Measurements from ENCODE around the gene UBA3. TPM values are rescaled to one million over a fixed set of nuclear protein-coding genes. Genes with fewer than 3 reads are reported as not detected.

Gene UBA3
- total and polyA plus RNA-seq, 10 of the 15 experiments (the other 5 are each of a cell fraction or from before 2014, with no cell fraction given), result 72.9 to 131 (median 102) TPM

DNA sequence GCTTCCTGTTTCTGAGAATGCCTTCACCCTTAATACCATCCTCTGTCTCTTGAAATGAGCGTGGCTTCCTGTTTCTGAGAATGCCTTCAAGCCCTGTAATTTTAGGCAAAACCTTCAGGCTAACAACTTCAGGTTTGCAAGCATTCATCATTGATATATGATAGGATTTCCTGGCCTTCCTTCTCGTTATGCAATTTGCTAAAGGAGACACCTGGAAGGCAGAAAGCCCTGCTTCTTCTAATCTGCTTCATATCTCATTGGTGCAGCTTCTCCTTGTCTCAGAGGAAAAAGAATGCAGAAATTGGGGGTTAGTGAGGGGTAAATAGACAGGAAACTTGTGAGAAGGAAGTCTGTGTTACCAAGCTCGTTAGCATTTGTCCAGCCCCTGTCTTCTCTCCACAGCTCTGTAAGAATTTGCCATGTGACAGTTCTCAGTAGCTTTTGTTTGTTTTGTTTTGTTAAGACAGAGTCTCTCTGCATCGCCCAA lies 11.9 kb upstream of the UBA3 start (continued):
- TF ChIP-seq, protein P1, sequence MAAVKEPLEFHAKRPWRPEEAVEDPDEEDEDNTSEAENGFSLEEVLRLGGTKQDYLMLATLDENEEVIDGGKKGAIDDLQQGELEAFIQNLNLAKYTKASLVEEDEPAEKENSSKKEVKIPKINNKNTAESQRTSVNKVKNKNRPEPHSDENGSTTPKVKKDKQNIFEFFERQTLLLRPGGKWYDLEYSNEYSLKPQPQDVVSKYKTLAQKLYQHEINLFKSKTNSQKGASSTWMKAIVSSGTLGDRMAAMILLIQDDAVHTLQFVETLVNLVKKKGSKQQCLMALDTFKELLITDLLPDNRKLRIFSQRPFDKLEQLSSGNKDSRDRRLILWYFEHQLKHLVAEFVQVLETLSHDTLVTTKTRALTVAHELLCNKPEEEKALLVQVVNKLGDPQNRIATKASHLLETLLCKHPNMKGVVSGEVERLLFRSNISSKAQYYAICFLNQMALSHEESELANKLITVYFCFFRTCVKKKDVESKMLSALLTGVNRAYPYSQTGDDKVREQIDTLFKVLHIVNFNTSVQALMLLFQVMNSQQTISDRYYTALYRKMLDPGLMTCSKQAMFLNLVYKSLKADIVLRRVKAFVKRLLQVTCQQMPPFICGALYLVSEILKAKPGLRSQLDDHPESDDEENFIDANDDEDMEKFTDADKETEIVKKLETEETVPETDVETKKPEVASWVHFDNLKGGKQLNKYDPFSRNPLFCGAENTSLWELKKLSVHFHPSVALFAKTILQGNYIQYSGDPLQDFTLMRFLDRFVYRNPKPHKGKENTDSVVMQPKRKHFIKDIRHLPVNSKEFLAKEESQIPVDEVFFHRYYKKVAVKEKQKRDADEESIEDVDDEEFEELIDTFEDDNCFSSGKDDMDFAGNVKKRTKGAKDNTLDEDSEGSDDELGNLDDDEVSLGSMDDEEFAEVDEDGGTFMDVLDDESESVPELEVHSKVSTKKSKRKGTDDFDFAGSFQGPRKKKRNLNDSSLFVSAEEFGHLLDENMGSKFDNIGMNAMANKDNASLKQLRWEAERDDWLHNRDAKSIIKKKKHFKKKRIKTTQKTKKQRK (IDR thresholded peaks at IDR 0.05; ENCODE audit: low read depth, low read length), result no peak
- TF ChIP-seq POLR2A (IDR thresholded peaks at IDR 0.05; ENCODE audit: low read depth, low read length), result no peak
- TF ChIP-seq RB1 (IDR thresholded peaks at IDR 0.05; ENCODE audit: borderline replicate concordance), result no peak
- TF ChIP-seq, protein P2, sequence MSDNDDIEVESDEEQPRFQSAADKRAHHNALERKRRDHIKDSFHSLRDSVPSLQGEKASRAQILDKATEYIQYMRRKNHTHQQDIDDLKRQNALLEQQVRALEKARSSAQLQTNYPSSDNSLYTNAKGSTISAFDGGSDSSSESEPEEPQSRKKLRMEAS (IDR thresholded peaks at IDR 0.05; ENCODE audit: low read depth, low read length), result no peak
- TF ChIP-seq BACH1 (IDR thresholded peaks at IDR 0.05; ENCODE audit: borderline replicate concordance), result no peak
- TF ChIP-seq, protein P3, sequence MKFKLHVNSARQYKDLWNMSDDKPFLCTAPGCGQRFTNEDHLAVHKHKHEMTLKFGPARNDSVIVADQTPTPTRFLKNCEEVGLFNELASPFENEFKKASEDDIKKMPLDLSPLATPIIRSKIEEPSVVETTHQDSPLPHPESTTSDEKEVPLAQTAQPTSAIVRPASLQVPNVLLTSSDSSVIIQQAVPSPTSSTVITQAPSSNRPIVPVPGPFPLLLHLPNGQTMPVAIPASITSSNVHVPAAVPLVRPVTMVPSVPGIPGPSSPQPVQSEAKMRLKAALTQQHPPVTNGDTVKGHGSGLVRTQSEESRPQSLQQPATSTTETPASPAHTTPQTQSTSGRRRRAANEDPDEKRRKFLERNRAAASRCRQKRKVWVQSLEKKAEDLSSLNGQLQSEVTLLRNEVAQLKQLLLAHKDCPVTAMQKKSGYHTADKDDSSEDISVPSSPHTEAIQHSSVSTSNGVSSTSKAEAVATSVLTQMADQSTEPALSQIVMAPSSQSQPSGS (IDR thresholded peaks at IDR 0.05; ENCODE audit: low read length), result 0 out of 2 replicates have a peak, but pooled peaks have one; percentile 62
- peak; percentile 82; the same call in 1 of the 2 replicates for TF ChIP-seq IRF4 (IDR thresholded peaks at IDR 0.05; ENCODE audit: low read depth, low read length)
- TF ChIP-seq SPI1 (IDR thresholded peaks at IDR 0.05; ENCODE audit: borderline replicate concordance, insufficient read depth, low read depth, low read length), result peak; percentile 83
- TF ChIP-seq NR2C1 (IDR thresholded peaks at IDR 0.05), result no peak
- TF ChIP-seq IKZF2 (IDR thresholded peaks at IDR 0.05), result no peak
- no peak for TF ChIP-seq CEBPB (IDR thresholded peaks at IDR 0.05; ENCODE audit: borderline replicate concordance in 1 of 2, low read depth in 2 of 2, low read length in 2 of 2)
- TF ChIP-seq HDAC2 (IDR thresholded peaks at IDR 0.05), result no peak
- peak in 1 of 2 experiments; percentile 93; a peak in 2 of 4 replicates for TF ChIP-seq ETV6 (conservative IDR thresholded peaks at IDR 0.05 in 1 of 2, IDR thresholded peaks at IDR 0.05 in 1 of 2; ENCODE audit: borderline replicate concordance in 1 of 2, low read depth in 1 of 2)
- no peak for TF ChIP-seq TARDBP (IDR thresholded peaks at IDR 0.05; ENCODE audit: borderline replicate concordance)
- no peak for TF ChIP-seq MYC (IDR thresholded peaks at IDR 0.05; ENCODE audit: insufficient read depth, insufficient read length, insufficient replicate concordance, low read length, severe bottlenecking)
- TF ChIP-seq, protein P4, sequence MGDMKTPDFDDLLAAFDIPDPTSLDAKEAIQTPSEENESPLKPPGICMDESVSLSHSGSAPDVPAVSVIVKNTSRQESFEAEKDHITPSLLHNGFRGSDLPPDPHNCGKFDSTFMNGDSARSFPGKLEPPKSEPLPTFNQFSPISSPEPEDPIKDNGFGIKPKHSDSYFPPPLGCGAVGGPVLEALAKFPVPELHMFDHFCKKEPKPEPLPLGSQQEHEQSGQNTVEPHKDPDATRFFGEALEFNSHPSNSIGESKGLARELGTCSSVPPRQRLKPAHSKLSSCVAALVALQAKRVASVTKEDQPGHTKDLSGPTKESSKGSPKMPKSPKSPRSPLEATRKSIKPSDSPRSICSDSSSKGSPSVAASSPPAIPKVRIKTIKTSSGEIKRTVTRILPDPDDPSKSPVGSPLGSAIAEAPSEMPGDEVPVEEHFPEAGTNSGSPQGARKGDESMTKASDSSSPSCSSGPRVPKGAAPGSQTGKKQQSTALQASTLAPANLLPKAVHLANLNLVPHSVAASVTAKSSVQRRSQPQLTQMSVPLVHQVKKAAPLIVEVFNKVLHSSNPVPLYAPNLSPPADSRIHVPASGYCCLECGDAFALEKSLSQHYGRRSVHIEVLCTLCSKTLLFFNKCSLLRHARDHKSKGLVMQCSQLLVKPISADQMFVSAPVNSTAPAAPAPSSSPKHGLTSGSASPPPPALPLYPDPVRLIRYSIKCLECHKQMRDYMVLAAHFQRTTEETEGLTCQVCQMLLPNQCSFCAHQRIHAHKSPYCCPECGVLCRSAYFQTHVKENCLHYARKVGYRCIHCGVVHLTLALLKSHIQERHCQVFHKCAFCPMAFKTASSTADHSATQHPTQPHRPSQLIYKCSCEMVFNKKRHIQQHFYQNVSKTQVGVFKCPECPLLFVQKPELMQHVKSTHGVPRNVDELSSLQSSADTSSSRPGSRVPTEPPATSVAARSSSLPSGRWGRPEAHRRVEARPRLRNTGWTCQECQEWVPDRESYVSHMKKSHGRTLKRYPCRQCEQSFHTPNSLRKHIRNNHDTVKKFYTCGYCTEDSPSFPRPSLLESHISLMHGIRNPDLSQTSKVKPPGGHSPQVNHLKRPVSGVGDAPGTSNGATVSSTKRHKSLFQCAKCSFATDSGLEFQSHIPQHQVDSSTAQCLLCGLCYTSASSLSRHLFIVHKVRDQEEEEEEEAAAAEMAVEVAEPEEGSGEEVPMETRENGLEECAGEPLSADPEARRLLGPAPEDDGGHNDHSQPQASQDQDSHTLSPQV (IDR thresholded peaks at IDR 0.05), result no peak
- TF ChIP-seq EGR1 (IDR thresholded peaks at IDR 0.05; ENCODE audit: borderline replicate concordance in 1 of 2, low read depth in 2 of 2, low read length in 2 of 2), result no peak
- TF ChIP-seq, protein P5, sequence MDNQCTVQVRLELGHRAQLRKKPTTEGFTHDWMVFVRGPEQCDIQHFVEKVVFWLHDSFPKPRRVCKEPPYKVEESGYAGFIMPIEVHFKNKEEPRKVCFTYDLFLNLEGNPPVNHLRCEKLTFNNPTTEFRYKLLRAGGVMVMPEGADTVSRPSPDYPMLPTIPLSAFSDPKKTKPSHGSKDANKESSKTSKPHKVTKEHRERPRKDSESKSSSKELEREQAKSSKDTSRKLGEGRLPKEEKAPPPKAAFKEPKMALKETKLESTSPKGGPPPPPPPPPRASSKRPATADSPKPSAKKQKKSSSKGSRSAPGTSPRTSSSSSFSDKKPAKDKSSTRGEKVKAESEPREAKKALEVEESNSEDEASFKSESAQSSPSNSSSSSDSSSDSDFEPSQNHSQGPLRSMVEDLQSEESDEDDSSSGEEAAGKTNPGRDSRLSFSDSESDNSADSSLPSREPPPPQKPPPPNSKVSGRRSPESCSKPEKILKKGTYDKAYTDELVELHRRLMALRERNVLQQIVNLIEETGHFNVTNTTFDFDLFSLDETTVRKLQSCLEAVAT (IDR thresholded peaks at IDR 0.05), result no peak
